AG09309 (cell line): ENCODE measurements around the gene ADGRB3.

ENCODE experiments used
- DNase-seq: peaks from one replicate; pipeline ENCODE4 v3.0.0-alpha.2; 2010; ENCODE audit warnings: low read depth
- H3K4me3 ChIP-seq: 2 replicates; pipeline ENCODE4 v1.5.1; 2011; ENCODE audit warnings: mild to moderate bottlenecking, low read depth, low read length, moderate library complexity; ENCODE audit not compliant: control insufficient read depth
- CTCF ChIP-seq: IDR thresholded peaks from 2 replicates; pipeline ENCODE4 v1.5.1; 2011; ENCODE audit warnings: mild to moderate bottlenecking, low read depth, low read length, inconsistent platforms; ENCODE audit not compliant: insufficient read depth, control insufficient read depth; ENCODE audit errors: missing control alignments

The ADGRB3 gene

GRCh38 chr6:69337311-69337710, 702.2 kb downstream of the ADGRB3 start:
- DNase-seq = no peak
- TF ChIP-seq CTCF = no peak
- no peak overlapping the region for H3K4me3 ChIP-seq

GRCh38 chr6:69338431-69339162, 703.5 kb downstream of the ADGRB3 start:
- H3K4me3 ChIP-seq = no peak overlapping the region
- no peak for DNase-seq
- TF ChIP-seq CTCF = no peak

- no peak for DNase-seq
- no peak for TF ChIP-seq CTCF
- no peak overlapping the region for H3K4me3 ChIP-seq
Observed at GRCh38 chr6:69339163-69339550, 704.1 kb downstream of the ADGRB3 start.

- DNase-seq = no peak
- no peak for TF ChIP-seq CTCF
- no peak overlapping the region for H3K4me3 ChIP-seq
Observed at GRCh38 chr6:69340196-69340595, 705.1 kb downstream of the ADGRB3 start.

GRCh38 chr6:69343851-69344250, 708.8 kb downstream of the ADGRB3 start:
- DNase-seq = no peak
- no peak overlapping the region for H3K4me3 ChIP-seq
- no peak for TF ChIP-seq CTCF

- no peak for DNase-seq
- no peak overlapping the region for H3K4me3 ChIP-seq
- no peak for TF ChIP-seq CTCF
Observed at GRCh38 chr6:69349771-69350170, 714.7 kb downstream of the ADGRB3 start.
